Central memory CD4-positive, alpha-beta T cell (primary cell): ENCODE measurements around the gene TFIP11.

Experiments used
- DNase-seq: peaks from one replicate; pipeline ENCODE4 v3.0.0; 2022

The TFIP11 gene

DNA sequence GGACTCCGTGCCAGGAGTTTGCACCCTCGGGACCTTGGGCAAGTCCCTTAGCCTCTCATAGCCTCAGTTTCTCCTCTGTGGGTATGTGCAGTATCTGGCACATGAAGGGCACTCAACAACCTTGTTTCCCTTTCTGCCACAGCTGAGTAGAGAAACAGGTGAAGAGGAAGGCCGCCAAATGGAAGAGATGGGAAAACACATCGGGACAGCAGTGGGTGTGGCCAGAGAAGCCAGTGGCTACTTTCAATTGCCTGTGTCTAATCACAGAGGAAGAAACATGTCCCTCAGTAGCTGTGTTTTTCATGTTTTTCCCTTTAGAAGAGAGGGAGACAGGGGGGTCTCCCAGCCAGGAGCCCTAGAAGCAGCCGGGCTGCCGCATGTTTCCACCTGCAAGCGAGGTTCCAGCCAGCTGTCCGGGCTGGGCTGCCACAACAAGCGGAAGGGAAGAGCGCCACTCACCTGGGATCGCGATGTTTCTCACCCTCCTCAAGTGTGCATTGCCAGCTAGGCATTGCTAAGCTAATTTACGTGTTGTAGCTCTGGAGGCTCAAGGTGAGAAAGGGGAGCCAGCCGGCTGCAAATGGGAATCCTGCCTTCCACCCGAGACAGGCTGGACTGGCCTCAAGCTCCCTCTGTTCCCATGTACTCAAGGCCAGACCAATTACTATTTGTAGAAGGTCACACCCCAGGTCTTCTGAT, 66.5 kb downstream of the TFIP11 start:
- no peak for DNase-seq

DNA sequence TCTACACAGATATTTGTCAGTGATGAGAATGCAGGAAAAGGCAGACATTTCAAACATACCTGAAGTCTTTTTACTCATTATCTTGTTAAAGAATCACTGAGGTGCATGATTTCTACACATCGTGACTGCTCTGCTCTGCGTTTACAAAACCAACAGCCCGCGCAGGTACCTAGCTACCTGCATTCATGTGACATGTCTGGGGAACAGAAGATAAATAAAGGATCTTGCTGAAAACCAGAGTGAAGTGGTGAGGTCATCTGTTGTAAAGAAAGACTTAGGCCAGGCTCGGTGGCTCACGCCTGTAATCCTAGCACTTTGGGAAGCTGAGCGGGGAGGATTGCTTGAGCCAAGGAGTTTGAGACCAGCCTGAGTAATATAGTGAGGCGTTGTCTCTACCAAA, 67.5 kb downstream of the TFIP11 start:
- DNase-seq, result no peak

DNA sequence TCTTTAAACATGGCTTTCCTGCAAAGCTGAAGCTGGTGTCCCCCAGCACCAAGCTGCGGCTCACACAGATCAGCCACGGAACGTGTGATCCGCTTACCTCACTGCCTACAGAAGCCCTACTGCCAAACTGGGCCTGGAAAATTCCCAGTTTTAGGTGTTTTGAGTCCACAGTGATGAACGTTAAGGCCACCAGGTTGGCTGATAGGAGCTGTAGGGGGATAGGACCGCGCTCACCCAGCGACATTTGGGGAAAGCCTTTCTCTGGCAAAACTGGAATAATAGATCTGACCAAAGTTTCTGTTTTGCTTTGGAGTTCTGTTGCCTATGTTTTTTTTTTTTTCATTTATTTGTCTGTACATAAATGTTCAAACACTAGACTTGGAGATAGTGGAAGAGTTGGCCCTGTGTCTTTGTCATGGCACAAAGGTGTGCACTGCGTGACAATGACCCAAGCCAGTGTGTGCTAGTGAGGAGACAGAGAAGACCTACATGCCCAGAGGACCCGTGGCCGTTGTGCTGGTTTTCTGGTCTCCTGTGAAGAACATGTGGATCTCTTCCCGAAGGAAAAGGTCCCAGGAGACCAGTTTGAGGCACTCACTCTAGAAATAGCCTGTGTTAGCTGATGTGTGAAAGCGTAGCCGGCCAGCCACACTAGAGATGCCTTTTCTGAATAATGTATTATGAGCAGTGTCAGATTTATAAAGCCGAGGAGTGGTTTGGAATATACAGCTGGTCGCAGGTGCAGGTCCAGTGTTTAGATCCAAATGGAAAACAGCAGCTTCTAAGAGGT, 68.2 kb downstream of the TFIP11 start:
- DNase-seq, result no peak

DNA sequence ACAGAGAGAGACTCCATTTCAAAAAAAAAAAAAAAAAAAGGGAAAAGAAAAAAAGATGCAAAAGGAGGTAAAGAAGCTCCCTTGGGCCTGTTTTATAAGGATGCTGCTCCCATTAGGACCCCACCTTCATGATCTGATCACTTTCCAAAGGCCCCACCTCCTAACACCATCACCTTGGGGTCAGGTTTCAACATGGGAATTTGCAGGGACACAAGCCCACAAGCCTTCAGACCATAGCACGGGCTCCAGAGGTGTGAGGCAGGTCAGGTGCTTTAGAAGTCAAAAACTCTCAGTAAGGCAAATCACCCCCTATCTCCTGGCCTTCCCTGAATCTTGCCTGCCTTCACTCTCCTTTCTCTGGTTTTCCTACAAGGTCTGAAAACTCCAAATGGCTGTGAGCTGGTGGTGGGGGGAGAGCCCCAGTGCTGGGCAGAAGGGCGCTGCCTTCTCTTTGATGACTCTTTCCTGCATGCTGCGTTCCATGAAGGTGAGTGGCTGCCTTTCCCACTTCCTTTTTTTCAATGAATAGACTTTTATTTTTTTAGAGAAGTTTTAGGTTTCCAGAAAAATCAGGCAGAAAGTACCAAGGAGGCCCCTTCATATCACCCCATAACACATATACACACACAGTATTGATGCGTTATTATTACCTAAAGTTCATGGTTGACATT, 70.1 kb downstream of the TFIP11 start:
- DNase-seq, result no peak
